K562 (cell line): ENCODE data around the gene PLXNA2.

Source experiments
- CTCF ChIP-seq, 3 experiments: IDR thresholded peaks in 2 of 3; conservative IDR thresholded peaks in 1 of 3; 2 replicates each; pipeline ENCODE4 v1.5.1; 2011 to 2012; ENCODE audit warnings: low read length in 3 of 3, mild to moderate bottlenecking in 3 of 3, control low read depth in 2 of 3, improper control_type of control experiment in 1 of 3, inconsistent platforms in 1 of 3, low read depth in 1 of 3, mixed read lengths in 1 of 3, moderate library complexity in 1 of 3; ENCODE audit not compliant: insufficient read depth in 2 of 3
- NFE2L1 ChIP-seq: fragments of 450-650 bp; IDR thresholded peaks from 2 replicates; pipeline ENCODE4 v1.6.1; 2016; ENCODE audit warnings: missing genetic modification characterization, low read depth, mild to moderate bottlenecking, missing compliant biosample characterization, moderate library complexity, borderline replicate concordance
- POLR2A ChIP-seq: fragments of 450-650 bp; conservative IDR thresholded peaks from 2 replicates; pipeline ENCODE4 v1.6.1; 2016
- SRF ChIP-seq, 2 experiments: fragments of 250-450, 450-650 bp in 1 of 2; sonication (Bioruptor Pico) in 1 of 2; sonication (generic) in 1 of 2; formaldehyde crosslinking; IDR thresholded peaks; 2 replicates each; pipeline versions ENCODE4 v1.5.0 to v1.5.1; 2020 to 2022; ENCODE audit warnings: mild to moderate bottlenecking in 1 of 2, missing genetic modification reagents in 1 of 2
- TCF7 ChIP-seq: sonication (generic); IDR thresholded peaks from 2 replicates; pipeline ENCODE4 v1.6.1; 2016; ENCODE audit warnings: antibody characterized with exemption, borderline replicate concordance

GRCh38 chr1:208039536-208040332, 204.4 kb downstream of the PLXNA2 start:
- TF ChIP-seq POLR2A, result no peak
- TF ChIP-seq NFE2L1 (tag), result no peak
- TF ChIP-seq CTCF (IDR thresholded peaks at IDR 0.05 in 2 of 3, conservative IDR thresholded peaks at IDR 0.05 in 1 of 3; ENCODE audit: insufficient read depth in 2 of 3, low read depth in 1 of 3, low read length in 3 of 3), result no peak
- TF ChIP-seq TCF7, result no peak
- TF ChIP-seq SRF (CRISPR knock-in tag; IDR thresholded peaks at IDR 0.05), result no peak
